ENCODE measurements around the gene CLEC1B. TPM values are rescaled to one million over a fixed set of nuclear protein-coding genes. Genes with fewer than 3 reads are reported as not detected.

Gene CLEC1B
- total and polyA plus RNA-seq, 9 of the 15 experiments (the other 6 are each of a cell fraction or from before 2014, with no cell fraction given): not detected

Other genes starting within 250 kb of the CLEC1B start
Only the 7 nearest of the 13 such genes appear.
- gene CLEC2B, start 129.8 kb downstream of the CLEC1B start, total RNA-seq (2014; rRNA removed): 1.2 and 1.3 TPM in 2 replicates
- gene CLEC2B, start 129.8 kb downstream of the CLEC1B start, total RNA-seq (2014; rRNA removed; fragmentation: Illumina TruSeq; extraction: Trizol): 2.3 and 2.8 TPM in 2 replicates
- 5.8 and 5.9 TPM in 2 replicates for gene CLEC2B, start 129.8 kb downstream of the CLEC1B start, total RNA-seq (2015; rRNA removed; fragmentation: Illumina TruSeq; extraction: Trizol)
- 1.8 and 2.1 TPM in 2 replicates for gene CLEC2B, start 129.8 kb downstream of the CLEC1B start, total RNA-seq (2021)
- gene CLEC2B, start 129.8 kb downstream of the CLEC1B start, polyA plus RNA-seq (2011; rRNA removed): 3.2 and 6.6 TPM in 2 replicates
- 2.1 and 2.9 TPM in 2 replicates for gene CLEC2B, start 129.8 kb downstream of the CLEC1B start, polyA plus RNA-seq (2014; fragmentation: Illumina TruSeq; extraction: Trizol)
- 1 to 10 TPM; 4.3 to 5.2 TPM for gene CLEC2B, start 129.8 kb downstream of the CLEC1B start, polyA plus RNA-seq (2014; fragmentation: Nextera tagmentation; extraction: Ambion mirVana)
- gene CLEC2B, start 129.8 kb downstream of the CLEC1B start, polyA plus RNA-seq (2014; rRNA removed): 2.1 and 2.9 TPM in 2 replicates
- not detected in 2 replicates for gene KLRF2, start 117.6 kb downstream of the CLEC1B start, total RNA-seq (2014; rRNA removed)
- not detected in 2 replicates for gene KLRF2, start 117.6 kb downstream of the CLEC1B start, total RNA-seq (2014; rRNA removed; fragmentation: Illumina TruSeq; extraction: Trizol)
- not detected in 2 replicates for gene KLRF2, start 117.6 kb downstream of the CLEC1B start, total RNA-seq (2015; rRNA removed; fragmentation: Illumina TruSeq; extraction: Trizol)
- gene KLRF2, start 117.6 kb downstream of the CLEC1B start, total RNA-seq (2021): not detected in 2 replicates
- not detected in 2 replicates for gene KLRF2, start 117.6 kb downstream of the CLEC1B start, polyA plus RNA-seq (2011; rRNA removed)
- not detected in 2 replicates for gene KLRF2, start 117.6 kb downstream of the CLEC1B start, polyA plus RNA-seq (2014; fragmentation: Illumina TruSeq; extraction: Trizol)
- not detected for gene KLRF2, start 117.6 kb downstream of the CLEC1B start, polyA plus RNA-seq (2014; fragmentation: Nextera tagmentation; extraction: Ambion mirVana)
- not detected in 2 replicates for gene KLRF2, start 117.6 kb downstream of the CLEC1B start, polyA plus RNA-seq (2014; rRNA removed)
- not detected in 2 replicates for gene CLEC2A, start 66.8 kb downstream of the CLEC1B start, total RNA-seq (2014; rRNA removed)
- not detected in 2 replicates for gene CLEC2A, start 66.8 kb downstream of the CLEC1B start, total RNA-seq (2014; rRNA removed; fragmentation: Illumina TruSeq; extraction: Trizol)
- gene CLEC2A, start 66.8 kb downstream of the CLEC1B start, total RNA-seq (2015; rRNA removed; fragmentation: Illumina TruSeq; extraction: Trizol): not detected in 2 replicates
- gene CLEC2A, start 66.8 kb downstream of the CLEC1B start, total RNA-seq (2021): not detected in 2 replicates
- gene CLEC2A, start 66.8 kb downstream of the CLEC1B start, polyA plus RNA-seq (2011; rRNA removed): not detected in 2 replicates
- not detected in 2 replicates for gene CLEC2A, start 66.8 kb downstream of the CLEC1B start, polyA plus RNA-seq (2014; fragmentation: Illumina TruSeq; extraction: Trizol)
- gene CLEC2A, start 66.8 kb downstream of the CLEC1B start, polyA plus RNA-seq (2014; fragmentation: Nextera tagmentation; extraction: Ambion mirVana): not detected
- gene CLEC2A, start 66.8 kb downstream of the CLEC1B start, polyA plus RNA-seq (2014; rRNA removed): not detected in 2 replicates
- not detected in 2 replicates for gene CLEC12A, start 27.7 kb downstream of the CLEC1B start, total RNA-seq (2014; rRNA removed)
- not detected in 2 replicates for gene CLEC12A, start 27.7 kb downstream of the CLEC1B start, total RNA-seq (2014; rRNA removed; fragmentation: Illumina TruSeq; extraction: Trizol)
- not detected in 2 replicates for gene CLEC12A, start 27.7 kb downstream of the CLEC1B start, total RNA-seq (2015; rRNA removed; fragmentation: Illumina TruSeq; extraction: Trizol)
- gene CLEC12A, start 27.7 kb downstream of the CLEC1B start, total RNA-seq (2021): not detected in 2 replicates
- not detected in 2 replicates for gene CLEC12A, start 27.7 kb downstream of the CLEC1B start, polyA plus RNA-seq (2011; rRNA removed)
- gene CLEC12A, start 27.7 kb downstream of the CLEC1B start, polyA plus RNA-seq (2014; fragmentation: Illumina TruSeq; extraction: Trizol): not detected in 2 replicates
- gene CLEC12A, start 27.7 kb downstream of the CLEC1B start, polyA plus RNA-seq (2014; fragmentation: Nextera tagmentation; extraction: Ambion mirVana): not detected
- not detected in 2 replicates for gene CLEC12A, start 27.7 kb downstream of the CLEC1B start, polyA plus RNA-seq (2014; rRNA removed)
- gene CLEC12B, start 11.5 kb upstream of the CLEC1B start, total RNA-seq (2014; rRNA removed): not detected in 2 replicates
- not detected in 2 replicates for gene CLEC12B, start 11.5 kb upstream of the CLEC1B start, total RNA-seq (2014; rRNA removed; fragmentation: Illumina TruSeq; extraction: Trizol)
- gene CLEC12B, start 11.5 kb upstream of the CLEC1B start, total RNA-seq (2015; rRNA removed; fragmentation: Illumina TruSeq; extraction: Trizol): not detected in 2 replicates
- not detected in 2 replicates for gene CLEC12B, start 11.5 kb upstream of the CLEC1B start, total RNA-seq (2021)
- not detected in 2 replicates for gene CLEC12B, start 11.5 kb upstream of the CLEC1B start, polyA plus RNA-seq (2011; rRNA removed)
- not detected in 2 replicates for gene CLEC12B, start 11.5 kb upstream of the CLEC1B start, polyA plus RNA-seq (2014; fragmentation: Illumina TruSeq; extraction: Trizol)
- gene CLEC12B, start 11.5 kb upstream of the CLEC1B start, polyA plus RNA-seq (2014; fragmentation: Nextera tagmentation; extraction: Ambion mirVana): not detected
- gene CLEC12B, start 11.5 kb upstream of the CLEC1B start, polyA plus RNA-seq (2014; rRNA removed): not detected in 2 replicates
- not detected in 2 replicates for gene CLEC9A, start 31.6 kb upstream of the CLEC1B start, total RNA-seq (2014; rRNA removed)
- gene CLEC9A, start 31.6 kb upstream of the CLEC1B start, total RNA-seq (2014; rRNA removed; fragmentation: Illumina TruSeq; extraction: Trizol): not detected in 2 replicates
- gene CLEC9A, start 31.6 kb upstream of the CLEC1B start, total RNA-seq (2015; rRNA removed; fragmentation: Illumina TruSeq; extraction: Trizol): not detected in 2 replicates
- not detected in 2 replicates for gene CLEC9A, start 31.6 kb upstream of the CLEC1B start, total RNA-seq (2021)
- not detected in 2 replicates for gene CLEC9A, start 31.6 kb upstream of the CLEC1B start, polyA plus RNA-seq (2011; rRNA removed)
- gene CLEC9A, start 31.6 kb upstream of the CLEC1B start, polyA plus RNA-seq (2014; fragmentation: Illumina TruSeq; extraction: Trizol): not detected in 2 replicates
- gene CLEC9A, start 31.6 kb upstream of the CLEC1B start, polyA plus RNA-seq (2014; fragmentation: Nextera tagmentation; extraction: Ambion mirVana): not detected
- gene CLEC9A, start 31.6 kb upstream of the CLEC1B start, polyA plus RNA-seq (2014; rRNA removed): not detected in 2 replicates
- not detected in 2 replicates for gene CLEC1A, start 99.9 kb upstream of the CLEC1B start, total RNA-seq (2014; rRNA removed)
- gene CLEC1A, start 99.9 kb upstream of the CLEC1B start, total RNA-seq (2014; rRNA removed; fragmentation: Illumina TruSeq; extraction: Trizol): not detected in 2 replicates
- gene CLEC1A, start 99.9 kb upstream of the CLEC1B start, total RNA-seq (2015; rRNA removed; fragmentation: Illumina TruSeq; extraction: Trizol): not detected in 2 replicates
- not detected in 2 replicates for gene CLEC1A, start 99.9 kb upstream of the CLEC1B start, total RNA-seq (2021)
- not detected in 2 replicates for gene CLEC1A, start 99.9 kb upstream of the CLEC1B start, polyA plus RNA-seq (2011; rRNA removed)
- not detected in 2 replicates for gene CLEC1A, start 99.9 kb upstream of the CLEC1B start, polyA plus RNA-seq (2014; fragmentation: Illumina TruSeq; extraction: Trizol)
- under 1 TPM in 1 of 2 experiments, not detected in 1; 0.04 TPM for gene CLEC1A, start 99.9 kb upstream of the CLEC1B start, polyA plus RNA-seq (2014; fragmentation: Nextera tagmentation; extraction: Ambion mirVana)
- not detected in 2 replicates for gene CLEC1A, start 99.9 kb upstream of the CLEC1B start, polyA plus RNA-seq (2014; rRNA removed)